ENCODE results near the gene GLCCI1. TPM values are rescaled to one million over a fixed set of nuclear protein-coding genes. Genes with fewer than 3 reads are reported as not detected.

GLCCI1 gene
- total and polyA plus RNA-seq, 2 of the 13 experiments (the other 11 are each of a cell fraction or from before 2014, with no cell fraction given): 1.3 to 1.7 TPM

DNA sequence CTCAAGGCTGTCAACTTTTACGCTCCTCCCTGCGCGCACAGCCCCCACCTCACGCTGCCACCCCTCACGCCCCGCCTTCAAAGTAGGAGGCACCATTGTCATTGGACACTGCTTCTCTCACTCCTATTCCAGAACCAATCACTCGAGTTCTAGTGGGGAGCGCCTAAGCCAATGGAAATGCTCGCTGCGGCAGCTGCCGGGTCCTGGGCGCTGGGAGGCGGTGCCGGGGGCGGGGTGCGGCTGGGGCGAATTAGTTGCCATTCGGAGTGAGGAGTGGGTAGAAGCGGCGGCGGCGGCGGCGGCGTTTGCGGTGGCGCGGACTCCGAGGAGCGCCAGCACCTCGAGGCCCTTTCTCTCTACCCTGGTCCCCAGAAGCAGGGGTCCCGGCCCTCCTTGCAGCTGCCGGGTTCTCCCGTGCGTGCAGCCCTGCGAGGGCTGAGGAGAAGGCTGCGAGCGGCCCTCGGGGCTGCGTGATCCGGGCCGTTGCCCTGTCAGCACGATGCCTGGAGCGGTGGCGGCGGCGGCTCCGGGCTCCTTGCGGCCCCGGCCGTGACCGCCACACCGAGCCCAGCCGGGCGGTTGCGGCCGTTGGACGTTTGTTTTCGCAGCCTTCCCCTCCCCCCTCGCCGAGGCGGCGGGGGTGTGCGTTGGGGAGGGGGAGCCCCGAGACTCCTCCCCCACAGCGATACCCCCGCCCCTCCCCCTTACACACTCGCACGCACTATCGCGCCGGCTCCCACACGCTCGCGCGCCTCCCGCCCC, at the start of gene GLCCI1 (continued):
- TF ChIP-seq GPBP1L1 (CRISPR knock-in tag; IDR thresholded peaks at IDR 0.05): no peak
- 0 out of 2 replicates have a peak, but pooled peaks have one; percentile 45 for TF ChIP-seq ZNF232 (CRISPR knock-in tag; IDR thresholded peaks at IDR 0.05; ENCODE audit: borderline replicate concordance)
- TF ChIP-seq YEATS4 (CRISPR knock-in tag; IDR thresholded peaks at IDR 0.05; ENCODE audit: borderline replicate concordance): peak; percentile 57; the same call in 1 of the 2 replicates
- no peak for TF ChIP-seq ZZZ3 (CRISPR knock-in tag; IDR thresholded peaks at IDR 0.05; ENCODE audit: borderline replicate concordance)
- TF ChIP-seq MTA1 (CRISPR knock-in tag; IDR thresholded peaks at IDR 0.05; ENCODE audit: borderline replicate concordance): peak; percentile 68; the same call in 1 of the 2 replicates
- no peak for TF ChIP-seq SAFB2 (CRISPR knock-in tag; IDR thresholded peaks at IDR 0.05; ENCODE audit: borderline replicate concordance, low read depth)
- 0 out of 2 replicates have a peak, but pooled peaks have one; percentile 12 for TF ChIP-seq ZBTB20 (CRISPR knock-in tag; IDR thresholded peaks at IDR 0.05; ENCODE audit: borderline replicate concordance, low read depth)
- TF ChIP-seq ZBTB1 (CRISPR knock-in tag; IDR thresholded peaks at IDR 0.05; ENCODE audit: borderline replicate concordance): no peak; the same call in 1 of the 2 replicates
- TF ChIP-seq, protein P1, sequence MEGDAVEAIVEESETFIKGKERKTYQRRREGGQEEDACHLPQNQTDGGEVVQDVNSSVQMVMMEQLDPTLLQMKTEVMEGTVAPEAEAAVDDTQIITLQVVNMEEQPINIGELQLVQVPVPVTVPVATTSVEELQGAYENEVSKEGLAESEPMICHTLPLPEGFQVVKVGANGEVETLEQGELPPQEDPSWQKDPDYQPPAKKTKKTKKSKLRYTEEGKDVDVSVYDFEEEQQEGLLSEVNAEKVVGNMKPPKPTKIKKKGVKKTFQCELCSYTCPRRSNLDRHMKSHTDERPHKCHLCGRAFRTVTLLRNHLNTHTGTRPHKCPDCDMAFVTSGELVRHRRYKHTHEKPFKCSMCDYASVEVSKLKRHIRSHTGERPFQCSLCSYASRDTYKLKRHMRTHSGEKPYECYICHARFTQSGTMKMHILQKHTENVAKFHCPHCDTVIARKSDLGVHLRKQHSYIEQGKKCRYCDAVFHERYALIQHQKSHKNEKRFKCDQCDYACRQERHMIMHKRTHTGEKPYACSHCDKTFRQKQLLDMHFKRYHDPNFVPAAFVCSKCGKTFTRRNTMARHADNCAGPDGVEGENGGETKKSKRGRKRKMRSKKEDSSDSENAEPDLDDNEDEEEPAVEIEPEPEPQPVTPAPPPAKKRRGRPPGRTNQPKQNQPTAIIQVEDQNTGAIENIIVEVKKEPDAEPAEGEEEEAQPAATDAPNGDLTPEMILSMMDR (CRISPR knock-in tag; IDR thresholded peaks at IDR 0.05): no peak
- TF ChIP-seq POLR2G (IDR thresholded peaks at IDR 0.05; ENCODE audit: low read depth, low read length): peak; percentile 75
- TF ChIP-seq ZBTB3 (CRISPR knock-in tag; IDR thresholded peaks at IDR 0.05; ENCODE audit: borderline replicate concordance, low read depth): no peak
- TF ChIP-seq CEBPB (IDR thresholded peaks at IDR 0.05; ENCODE audit: borderline replicate concordance, low read depth, low read length): no peak
- TF ChIP-seq RXRB (CRISPR knock-in tag; IDR thresholded peaks at IDR 0.05; ENCODE audit: borderline replicate concordance): peak; percentile 17; the same call in 1 of the 2 replicates
- no peak for TF ChIP-seq NCOA2 (CRISPR knock-in tag; IDR thresholded peaks at IDR 0.05)
- TF ChIP-seq HMG20B (CRISPR knock-in tag; conservative IDR thresholded peaks at IDR 0.05): no peak; the same call in 1 of the 2 replicates
- TF ChIP-seq GLI4 (CRISPR knock-in tag; IDR thresholded peaks at IDR 0.05; ENCODE audit: borderline replicate concordance): 0 out of 2 replicates have a peak, but pooled peaks have one; percentile 32
- TF ChIP-seq POLR2AphosphoS5 (IDR thresholded peaks at IDR 0.05; ENCODE audit: low read depth, low read length): peak; percentile 41; the same call in 1 of the 2 replicates
- TF ChIP-seq ZNF503 (CRISPR knock-in tag; IDR thresholded peaks at IDR 0.05): peak; percentile 56; the same call in 1 of the 2 replicates
- no peak for TF ChIP-seq RCOR2 (CRISPR knock-in tag; IDR thresholded peaks at IDR 0.05)
- TF ChIP-seq SRSF4 (IDR thresholded peaks at IDR 0.05; ENCODE audit: low read depth, low read length, poor library complexity, severe bottlenecking): no peak
- TF ChIP-seq ELF1 (CRISPR knock-in tag; IDR thresholded peaks at IDR 0.05): peak; percentile 69
- peak; percentile 40; the same call in 1 of the 2 replicates for TF ChIP-seq NR2C2 (CRISPR knock-in tag; IDR thresholded peaks at IDR 0.05; ENCODE audit: borderline replicate concordance)
- no peak for TF ChIP-seq ZNF296 (CRISPR knock-in tag; conservative IDR thresholded peaks at IDR 0.05)
